SK-N-SH (cell line): ENCODE results near the gene ZNF827. TPM values are rescaled to one million over a fixed set of nuclear protein-coding genes. Genes with fewer than 3 reads are reported as not detected.

Source experiments
- CTCF ChIA-PET: fragments of 300-600, 350-600 bp; formaldehyde crosslinking; extraction: SDS; loops from one replicate; lab custom pipeline; 2021; lab: Yijun Ruan, JAX
- POLR2A ChIA-PET: fragments of 350-600 bp; sonication (Branson Sonifier 250); formaldehyde crosslinking; extraction: SDS; loops from one replicate; lab custom pipeline; 2020; ENCODE audit warnings: antibody characterized with exemption, inconsistent platforms; lab: Yijun Ruan, JAX
- DNase-seq: peaks from one replicate; pipeline ENCODE4 v3.0.0; 2012
- H2AFZ ChIP-seq: fragments of 200-600 bp; sonication (generic); 2 replicates; pipeline ENCODE4 v1.8.1; 2016; ENCODE audit warnings: antibody characterized with exemption, mild to moderate bottlenecking, low read depth
- H3F3A ChIP-seq: fragments of 200-600 bp; sonication (generic); replicated peaks from 2 replicates; pipeline ENCODE3; 2016; ENCODE audit warnings: antibody characterized with exemption, mild to moderate bottlenecking; ENCODE audit not compliant: insufficient read depth
- H3K27ac ChIP-seq, 2 experiments: fragments of 200-500 bp in 1 of 2; fragments of 200-600 bp in 1 of 2; sonication (Bioruptor generic) in 1 of 2; sonication (generic), shearing (Covaris generic) in 1 of 2; 2 replicates each; pipeline versions ENCODE4 v1.5.1 to v1.6.1; 2014 to 2016; ENCODE audit warnings: low read depth in 2 of 2, inconsistent platforms in 1 of 2, low read length in 1 of 2, mild to moderate bottlenecking in 1 of 2, mixed read lengths in 1 of 2
- H3K27me3 ChIP-seq: fragments of 200-600 bp; sonication (generic), shearing (Covaris generic); 2 replicates; pipeline ENCODE4 v1.6.1; 2016; ENCODE audit warnings: mixed run types; ENCODE audit not compliant: insufficient read depth
- H3K36me3 ChIP-seq, 2 experiments: fragments of 200-500 bp in 1 of 2; fragments of 200-600 bp in 1 of 2; sonication (Bioruptor generic) in 1 of 2; sonication (generic) in 1 of 2; replicated peaks in 1 of 2; 2 replicates each; pipeline versions ENCODE3 to v1.5.1; 2014 to 2016; ENCODE audit warnings: low read length in 1 of 2, mild to moderate bottlenecking in 1 of 2; ENCODE audit not compliant: insufficient read depth in 2 of 2, control insufficient read depth in 1 of 2
- H3K4me1 ChIP-seq, 2 experiments: fragments of 200-500 bp in 1 of 2; fragments of 200-600 bp in 1 of 2; sonication (Bioruptor generic) in 1 of 2; sonication (generic), shearing (Covaris generic) in 1 of 2; 2 replicates each; pipeline versions ENCODE4 v1.5.1 to v1.6.1; 2014 to 2016; ENCODE audit warnings: low read depth in 1 of 2, low read length in 1 of 2, mixed run types in 1 of 2; ENCODE audit not compliant: insufficient read depth in 2 of 2, control insufficient read depth in 1 of 2
- H3K4me2 ChIP-seq: fragments of 200-600 bp; sonication (generic), shearing (Covaris generic); 2 replicates; pipeline ENCODE4 v1.6.1; 2017; ENCODE audit warnings: mixed run types
- H3K4me3 ChIP-seq, 2 experiments: fragments of 200-500 bp in 1 of 2; fragments of 200-600 bp in 1 of 2; sonication (Bioruptor generic) in 1 of 2; sonication (generic), shearing (Covaris generic) in 1 of 2; 2 replicates each; pipeline versions ENCODE4 v1.5.1 to v1.8.1; 2014 to 2016; ENCODE audit warnings: low read depth in 2 of 2, inconsistent platforms in 1 of 2, low read length in 1 of 2, mild to moderate bottlenecking in 1 of 2, mixed read lengths in 1 of 2, moderate library complexity in 1 of 2
- H3K79me2 ChIP-seq: fragments of 200-600 bp; sonication (generic); 2 replicates; pipeline ENCODE4 v1.8.1; 2017; ENCODE audit warnings: mild to moderate bottlenecking; ENCODE audit not compliant: insufficient read depth
- H3K9ac ChIP-seq: fragments of 200-600 bp; sonication (generic); 2 replicates; pipeline ENCODE4 v1.6.1; 2017; ENCODE audit warnings: mixed run types
- H3K9me2 ChIP-seq: fragments of 200-600 bp; sonication (generic); 2 replicates; pipeline ENCODE4 v1.6.1; 2017; ENCODE audit warnings: mixed run types
- H3K9me3 ChIP-seq: fragments of 200-600 bp; sonication (generic); 2 replicates; pipeline ENCODE4 v1.6.1; 2017; ENCODE audit warnings: mixed run types, mild to moderate bottlenecking, moderate library complexity
- H4K20me1 ChIP-seq: fragments of 200-600 bp; sonication (generic); 2 replicates; pipeline ENCODE4 v1.6.1; 2017; ENCODE audit warnings: mild to moderate bottlenecking, mixed run types; ENCODE audit not compliant: insufficient read depth
- CHD2 ChIP-seq: fragments of 150-350 bp; IDR thresholded peaks from 2 replicates; pipeline ENCODE4 v1.6.1; 2018; ENCODE audit warnings: low read length; ENCODE audit not compliant: partially characterized antibody
- CTCF ChIP-seq: fragments of 200-600 bp; sonication (generic); IDR thresholded peaks from 2 replicates; pipeline ENCODE4 v1.6.1; 2017; ENCODE audit warnings: antibody characterized with exemption, mild to moderate bottlenecking, moderate library complexity
- EZH2phosphoT487 ChIP-seq: fragments of 200-600 bp; sonication (generic); IDR thresholded peaks from 2 replicates; pipeline ENCODE4 v1.6.1; 2017; ENCODE audit warnings: low read depth, mixed run types, mild to moderate bottlenecking, antibody characterized with exemption, moderate library complexity, borderline replicate concordance
- FOXJ3 ChIP-seq: sonication (generic); formaldehyde crosslinking; IDR thresholded peaks from 2 replicates; pipeline ENCODE4 v1.5.1; 2020; ENCODE audit warnings: mild to moderate bottlenecking, missing genetic modification reagents
- FOXM1 ChIP-seq: IDR thresholded peaks from 2 replicates; pipeline ENCODE4 v1.4.0; 2012; ENCODE audit warnings: low read depth, mild to moderate bottlenecking
- GABPA ChIP-seq: IDR thresholded peaks from 2 replicates; pipeline ENCODE4 v1.4.0; 2012; ENCODE audit warnings: low read depth, mild to moderate bottlenecking
- GATA2 ChIP-seq: sonication (generic); formaldehyde crosslinking; IDR thresholded peaks from 2 replicates; pipeline ENCODE4 v1.5.0; 2020; ENCODE audit warnings: mild to moderate bottlenecking, missing genetic modification reagents
- IRF3 ChIP-seq: fragments of 150-350 bp; IDR thresholded peaks from 2 replicates; pipeline ENCODE4 v1.6.1; 2016; ENCODE audit warnings: mild to moderate bottlenecking, low read depth, low read length
- MXI1 ChIP-seq: IDR thresholded peaks from 2 replicates; pipeline ENCODE4 v1.6.1; 2012; ENCODE audit warnings: mild to moderate bottlenecking, low read depth, low read length, improper control_type of control experiment
- POLR2AphosphoS5 ChIP-seq: IDR thresholded peaks from 2 replicates; pipeline ENCODE4 v1.6.1; 2012; ENCODE audit warnings: low read depth, low read length
- RAD21 ChIP-seq: IDR thresholded peaks from 2 replicates; pipeline ENCODE4 v1.6.1; 2012; ENCODE audit warnings: mild to moderate bottlenecking, low read length
- RCOR1 ChIP-seq: fragments of 150-350 bp; IDR thresholded peaks from 2 replicates; pipeline ENCODE4 v1.6.1; 2017; ENCODE audit warnings: antibody characterized with exemption, low read length
- REST ChIP-seq: IDR thresholded peaks from 2 replicates; pipeline ENCODE4 v1.6.1; 2012; ENCODE audit warnings: mild to moderate bottlenecking, low read depth, low read length, moderate library complexity
- RFX5 ChIP-seq: IDR thresholded peaks from 2 replicates; pipeline ENCODE4 v1.6.1; 2012; ENCODE audit warnings: mild to moderate bottlenecking, improper control_type of control experiment, low read length
- RXRA ChIP-seq: IDR thresholded peaks from 2 replicates; pipeline ENCODE4 v1.4.0; 2012; ENCODE audit warnings: low read depth, mild to moderate bottlenecking, borderline replicate concordance
- SIN3A ChIP-seq: IDR thresholded peaks from 2 replicates; pipeline ENCODE4 v1.6.1; 2012; ENCODE audit warnings: low read depth, mild to moderate bottlenecking, low read length, moderate library complexity, borderline replicate concordance
- TCF12 ChIP-seq: IDR thresholded peaks from 2 replicates; pipeline ENCODE4 v1.4.0; 2012
- TEAD4 ChIP-seq: IDR thresholded peaks from 2 replicates; pipeline ENCODE4 v1.4.0; 2012; ENCODE audit warnings: mild to moderate bottlenecking, borderline replicate concordance; ENCODE audit not compliant: insufficient read depth
- USF2 ChIP-seq: fragments of 150-350 bp; IDR thresholded peaks from 2 replicates; pipeline ENCODE4 v1.6.1; 2017; ENCODE audit warnings: antibody characterized with exemption, low read length, low read depth, borderline replicate concordance
- WGBS: methylation state at CpG from one replicate; pipeline ENCODE4 v1.1.6; 2017; ENCODE audit warnings: low lambda C conversion rate; 5-methylcytosine and 5-hydroxymethylcytosine counted together
- polyA plus RNA-seq, 3 experiments: library from polyadenylated mRNA; depleted of rRNA; stranded (reverse); fragments of >200 nt; gene quantifications; 2 replicates each; pipeline ENCODE4 v1.2.3, GENCODE V29; 2012
- TF ChIP-seq, protein P1 (sequence below): IDR thresholded peaks from 2 replicates; pipeline ENCODE4 v1.4.0; 2012; ENCODE audit warnings: low read depth, borderline replicate concordance
- TF ChIP-seq, protein P2 (sequence below): IDR thresholded peaks from 2 replicates; pipeline ENCODE4; 2012
- TF ChIP-seq, protein P3 (sequence below): IDR thresholded peaks from 2 replicates; pipeline ENCODE4 v1.4.0; 2012; ENCODE audit warnings: low read depth

The ZNF827 gene
- polyA plus RNA-seq, 1 of the 3 experiments (the other 2 are of a cell fraction): 23.2 TPM

DNA sequence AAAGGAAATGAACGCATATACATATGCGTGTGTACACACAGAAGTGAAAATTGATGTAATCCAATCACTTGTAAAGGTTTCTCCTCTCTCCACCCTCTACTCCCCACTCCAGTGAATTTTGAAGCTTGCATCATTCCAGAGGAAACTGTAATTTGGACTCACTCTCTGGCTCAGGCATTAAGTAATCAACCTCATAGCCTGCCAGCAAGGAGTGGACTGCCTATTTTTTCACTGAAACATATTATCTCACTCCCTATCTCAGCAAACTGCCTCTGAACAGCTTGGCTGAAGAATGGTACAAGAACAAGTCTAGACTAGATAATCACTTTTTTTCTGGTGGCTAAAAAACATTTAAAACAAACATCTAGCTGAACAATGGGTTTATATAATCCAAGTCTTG is 134.5 kb downstream of the ZNF827 start:
- POLR2A ChIA-PET: no interaction called here
- Histone ChIP-seq H3K9ac (peak overlapping the region; percentile 49; the same call in 1 of the 2 replicates), H3K9me2 (no peaks in the 10 kb centered on the region), H3K27ac (peak overlapping the region; percentile 80 to 81), H3K4me1 (peaks cover 13 to 46% of the 10 kb centered on the region in 2 experiments), H3K4me2 (peak overlapping the region; percentile 54), H3K4me3 (no peak overlapping the region), H3K79me2 (no peaks in the 10 kb centered on the region; the same call in 1 of the 2 replicates), H2AFZ (no peak overlapping the region; the same call in 1 of the 2 replicates), H3K36me3 (peaks cover 2 to 4% of the 10 kb centered on the region in 2 experiments), H3K27me3 (no peaks in the 10 kb centered on the region), H3K9me3 (no peaks in the 10 kb centered on the region), H4K20me1 (no peaks in the 10 kb centered on the region), H3F3A (peaks cover 33% of the 10 kb centered on the region)
- CTCF ChIA-PET: interaction anchor here (1.0 kb wide), 1 partner anchor 11 kb away, joined by 3 read pairs; no protein-coding TSS in a partner anchor
- no peak for DNase-seq
- 55% methylated on average over 2 of the region's 2 CpGs for WGBS
- TF ChIP-seq RAD21 (no peak), REST (no peak), USF2 (no peak), EZH2phosphoT487 (no peak), FOXM1 (no peak), RCOR1 (no peak), RXRA (no peak), CHD2 (no peak), MXI1 (no peak), TCF12 (peak; percentile 44; the same call in 1 of the 2 replicates), FOXJ3 (no peak), RFX5 (no peak), GABPA (no peak), CTCF (no peak), IRF3 (no peak), SIN3A (no peak), GATA2 (CRISPR knock-in tag) (0 out of 2 replicates have a peak, but pooled peaks have one; percentile 24), POLR2AphosphoS5 (peak; percentile 21; the same call in 1 of the 2 replicates), TEAD4 (no peak)
- TF ChIP-seq, protein P1, sequence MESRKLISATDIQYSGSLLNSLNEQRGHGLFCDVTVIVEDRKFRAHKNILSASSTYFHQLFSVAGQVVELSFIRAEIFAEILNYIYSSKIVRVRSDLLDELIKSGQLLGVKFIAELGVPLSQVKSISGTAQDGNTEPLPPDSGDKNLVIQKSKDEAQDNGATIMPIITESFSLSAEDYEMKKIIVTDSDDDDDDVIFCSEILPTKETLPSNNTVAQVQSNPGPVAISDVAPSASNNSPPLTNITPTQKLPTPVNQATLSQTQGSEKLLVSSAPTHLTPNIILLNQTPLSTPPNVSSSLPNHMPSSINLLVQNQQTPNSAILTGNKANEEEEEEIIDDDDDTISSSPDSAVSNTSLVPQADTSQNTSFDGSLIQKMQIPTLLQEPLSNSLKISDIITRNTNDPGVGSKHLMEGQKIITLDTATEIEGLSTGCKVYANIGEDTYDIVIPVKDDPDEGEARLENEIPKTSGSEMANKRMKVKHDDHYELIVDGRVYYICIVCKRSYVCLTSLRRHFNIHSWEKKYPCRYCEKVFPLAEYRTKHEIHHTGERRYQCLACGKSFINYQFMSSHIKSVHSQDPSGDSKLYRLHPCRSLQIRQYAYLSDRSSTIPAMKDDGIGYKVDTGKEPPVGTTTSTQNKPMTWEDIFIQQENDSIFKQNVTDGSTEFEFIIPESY: no peak
- TF ChIP-seq, protein P2, sequence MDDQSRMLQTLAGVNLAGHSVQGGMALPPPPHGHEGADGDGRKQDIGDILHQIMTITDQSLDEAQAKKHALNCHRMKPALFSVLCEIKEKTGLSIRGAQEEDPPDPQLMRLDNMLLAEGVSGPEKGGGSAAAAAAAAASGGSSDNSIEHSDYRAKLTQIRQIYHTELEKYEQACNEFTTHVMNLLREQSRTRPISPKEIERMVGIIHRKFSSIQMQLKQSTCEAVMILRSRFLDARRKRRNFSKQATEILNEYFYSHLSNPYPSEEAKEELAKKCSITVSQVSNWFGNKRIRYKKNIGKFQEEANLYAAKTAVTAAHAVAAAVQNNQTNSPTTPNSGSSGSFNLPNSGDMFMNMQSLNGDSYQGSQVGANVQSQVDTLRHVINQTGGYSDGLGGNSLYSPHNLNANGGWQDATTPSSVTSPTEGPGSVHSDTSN: 0 out of 2 replicates have a peak, but pooled peaks have one; percentile 27
- TF ChIP-seq, protein P3, sequence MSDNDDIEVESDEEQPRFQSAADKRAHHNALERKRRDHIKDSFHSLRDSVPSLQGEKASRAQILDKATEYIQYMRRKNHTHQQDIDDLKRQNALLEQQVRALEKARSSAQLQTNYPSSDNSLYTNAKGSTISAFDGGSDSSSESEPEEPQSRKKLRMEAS: no peak; the same call in 1 of the 2 replicates
